SIG-M5 (cell line): ENCODE data around the gene TMEM45B.
"Not testable (repeated sequence)": the region's sequence is repeated elsewhere in the genome, so short reads cannot be mapped to it uniquely, and the experiment has no call there.

Experiments
- DNase-seq: peaks from one replicate; lab custom pipeline; 2025; lab: John Stamatoyannopoulos, UW

Gene TMEM45B

DNA sequence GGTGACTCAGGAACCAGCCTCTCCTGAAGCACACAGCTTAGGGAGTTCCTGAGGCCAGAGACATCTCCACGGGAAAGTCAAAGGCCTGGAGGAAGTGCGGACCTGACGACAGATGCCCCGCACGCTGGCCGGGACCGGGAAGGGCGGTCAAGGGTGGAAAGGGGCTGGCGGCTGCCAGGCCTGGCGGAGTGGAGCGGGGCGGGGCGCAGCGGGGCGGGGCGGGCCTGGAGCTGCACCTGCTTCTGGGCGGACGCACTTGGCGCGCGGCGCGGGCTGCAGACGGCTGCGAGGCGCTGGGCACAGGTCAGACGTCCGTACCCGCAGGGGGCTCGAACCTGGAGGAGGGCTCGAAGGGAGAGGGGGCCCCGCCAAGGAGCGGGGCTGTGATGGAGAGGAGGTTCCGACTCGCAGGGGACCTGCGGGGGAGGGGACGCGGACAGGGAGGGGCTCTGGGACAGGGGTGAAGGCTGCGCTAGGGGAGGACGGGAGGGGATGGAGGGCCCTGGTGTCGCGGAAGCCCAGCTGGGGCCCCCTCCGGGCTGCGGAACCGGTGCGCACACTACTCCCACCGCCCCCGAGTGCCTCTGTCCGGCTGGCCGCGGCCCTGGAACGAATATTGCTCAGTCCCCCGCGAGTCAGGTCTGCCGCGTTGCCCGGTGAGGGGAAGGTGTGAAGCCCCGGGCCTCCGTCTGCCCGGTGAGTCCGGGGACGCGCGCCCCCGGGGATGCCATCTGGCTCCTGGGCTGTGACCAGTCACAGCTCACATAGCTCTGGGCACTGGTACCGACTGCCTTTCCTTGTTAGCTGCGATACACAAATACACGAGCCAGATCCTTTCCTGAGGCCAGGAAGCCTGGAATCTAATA, at the start of gene TMEM45B:
TMEM45B (plus strand) TSS at position 253 of the 866 bp plus-strand sequence. CDS start 36,635 bp downstream, outside the sequence.
- DNase-seq, result no peak

DNA sequence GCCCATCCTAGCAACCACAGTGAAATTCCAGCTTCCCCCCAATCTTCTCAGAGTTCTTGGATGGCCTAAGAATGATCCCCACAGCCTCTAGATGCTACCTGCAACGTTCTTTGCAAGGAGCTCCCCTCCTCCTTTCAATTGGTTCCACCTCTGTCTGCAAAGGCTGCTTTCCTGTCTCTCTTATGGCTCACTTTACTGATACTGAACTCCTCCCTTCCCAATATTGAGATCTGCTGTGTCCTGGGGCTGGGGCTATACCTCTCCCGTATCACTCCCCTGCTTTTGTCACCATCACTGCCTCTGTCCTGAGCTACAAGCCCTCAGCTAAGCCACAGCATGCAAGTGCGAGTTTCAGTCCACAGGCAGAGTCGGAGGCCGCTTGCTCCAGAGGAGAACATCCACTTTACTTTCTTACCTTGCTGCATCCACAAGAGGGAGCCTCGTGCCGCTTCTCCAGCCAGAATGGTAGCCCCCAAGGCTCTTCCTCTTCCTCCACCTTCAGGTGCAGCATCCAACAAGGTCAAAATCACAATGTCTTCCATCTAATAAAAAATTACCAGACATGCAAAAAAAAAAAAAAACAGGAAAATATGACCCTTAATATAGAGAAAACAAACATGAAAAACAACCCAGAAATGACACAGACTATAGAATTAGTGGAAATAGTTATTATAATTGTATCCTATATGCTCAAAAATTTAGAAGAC, 48.6 kb upstream of the TMEM45B start:
- DNase-seq, result no peak

DNA sequence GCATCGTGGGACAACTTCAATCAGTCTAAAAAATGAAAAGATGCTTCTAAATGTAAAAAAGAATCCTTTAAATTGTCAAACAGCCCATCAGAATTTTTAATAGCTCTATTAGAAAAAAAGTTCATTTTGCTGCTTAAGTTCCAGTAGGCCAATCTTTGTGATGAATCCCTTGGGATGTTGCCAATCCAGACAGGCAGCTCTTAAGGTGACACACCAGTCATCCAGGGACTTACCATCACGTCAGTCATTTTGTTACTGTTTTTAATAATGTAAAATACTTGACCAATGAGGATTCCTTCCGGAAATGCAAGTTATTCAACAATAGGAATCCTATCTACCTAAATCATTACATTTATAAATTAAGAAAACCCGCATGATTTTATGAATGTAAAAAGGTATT, 47.8 kb upstream of the TMEM45B start:
- DNase-seq, result no peak

DNA sequence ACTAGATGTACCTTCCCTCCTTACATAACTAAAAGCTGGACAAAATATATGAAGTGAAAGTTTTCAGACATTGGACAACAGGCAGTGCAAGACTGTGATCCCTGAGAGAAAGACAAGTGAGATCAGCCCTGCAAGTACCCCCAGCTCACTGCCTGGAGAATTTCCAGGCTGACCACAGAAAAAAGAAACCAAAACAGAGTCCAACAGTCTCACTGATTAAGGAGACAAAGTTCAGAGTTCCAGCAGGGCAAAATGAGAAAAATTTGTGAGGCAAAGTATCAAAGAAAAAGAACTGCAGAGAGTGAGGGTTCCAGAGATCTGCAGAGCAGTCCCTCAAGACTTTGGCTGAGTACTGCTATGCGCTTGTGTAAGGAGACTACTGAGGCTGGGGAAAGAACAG, 47.3 kb upstream of the TMEM45B start:
- DNase-seq, result no peak

DNA sequence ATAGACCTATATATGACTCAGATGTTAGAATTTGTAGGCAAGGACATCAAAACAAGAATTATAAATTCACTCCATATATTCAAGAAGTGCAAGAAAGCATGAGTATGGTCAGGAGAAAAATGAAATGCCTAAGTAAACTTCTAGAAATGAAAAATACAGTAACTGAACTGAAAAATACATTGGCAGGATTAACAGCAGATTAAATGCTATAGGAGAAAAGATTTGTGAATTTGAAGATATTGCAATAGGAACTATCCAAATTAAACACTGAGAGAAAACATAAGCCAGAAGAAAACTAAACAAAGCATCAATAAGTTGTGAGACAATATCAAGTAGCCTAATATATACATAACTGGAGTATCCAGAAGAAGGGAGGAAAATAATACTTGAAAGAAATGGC, 46.6 kb upstream of the TMEM45B start:
- DNase-seq, result no peak

DNA sequence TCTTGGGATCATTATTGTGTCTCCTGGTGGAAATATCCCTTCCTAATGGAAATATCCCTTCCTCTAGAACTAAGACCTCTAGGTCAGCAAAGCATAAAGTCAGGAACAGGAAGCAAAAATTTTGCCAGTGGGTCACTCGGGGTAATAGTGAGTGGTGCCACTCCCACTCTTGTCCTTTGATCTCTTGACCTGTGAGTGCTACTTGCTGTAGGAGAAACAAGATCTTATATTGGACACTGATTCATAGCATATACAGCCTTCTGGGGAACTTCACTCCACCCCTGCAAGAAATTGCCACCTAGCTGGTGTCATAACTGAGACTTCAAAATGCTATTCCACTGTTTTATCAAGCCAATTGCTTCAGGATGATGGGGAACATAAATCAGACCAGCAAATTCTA, 44.7 kb upstream of the TMEM45B start:
- DNase-seq, result no peak

DNA sequence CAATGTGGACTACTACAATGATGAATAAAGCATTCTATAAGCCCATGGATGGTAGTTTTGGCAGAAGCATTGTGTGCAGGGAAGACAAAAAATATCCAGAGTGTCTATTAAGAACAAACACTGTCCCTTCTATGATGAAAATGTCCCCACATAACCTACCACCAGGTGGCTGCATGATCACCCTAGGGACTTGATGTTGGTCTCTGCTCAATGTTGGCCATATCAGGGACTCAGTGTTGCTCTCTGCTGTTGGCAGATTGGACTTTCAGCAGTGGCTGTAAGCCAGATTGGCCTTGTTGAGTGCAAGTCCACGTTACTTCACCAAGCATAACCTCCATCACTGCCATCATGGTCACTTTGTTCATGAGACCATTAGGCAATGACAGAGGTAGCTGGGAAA, 44.2 kb upstream of the TMEM45B start:
- not testable (repeated sequence) for DNase-seq

DNA sequence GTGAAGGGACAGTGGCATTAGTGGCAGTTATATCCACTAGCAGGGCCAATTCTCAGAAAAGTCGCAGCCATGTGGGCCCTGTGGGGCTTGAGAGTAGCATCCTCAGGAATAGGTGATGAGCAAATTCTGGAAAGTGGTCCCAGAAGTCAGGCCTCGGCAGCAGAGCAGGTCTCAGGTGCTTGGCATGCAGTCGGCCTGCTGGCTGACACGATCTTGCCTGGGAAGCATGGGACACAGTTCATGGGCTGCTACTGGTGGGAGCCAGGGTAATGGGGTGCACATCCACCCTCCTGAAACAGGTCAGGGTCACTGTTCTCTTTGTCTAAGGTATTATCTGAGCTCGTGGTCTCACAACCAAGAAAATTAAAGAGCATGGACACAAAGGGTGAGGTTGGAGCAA, 36.8 kb upstream of the TMEM45B start:
- no peak for DNase-seq

DNA sequence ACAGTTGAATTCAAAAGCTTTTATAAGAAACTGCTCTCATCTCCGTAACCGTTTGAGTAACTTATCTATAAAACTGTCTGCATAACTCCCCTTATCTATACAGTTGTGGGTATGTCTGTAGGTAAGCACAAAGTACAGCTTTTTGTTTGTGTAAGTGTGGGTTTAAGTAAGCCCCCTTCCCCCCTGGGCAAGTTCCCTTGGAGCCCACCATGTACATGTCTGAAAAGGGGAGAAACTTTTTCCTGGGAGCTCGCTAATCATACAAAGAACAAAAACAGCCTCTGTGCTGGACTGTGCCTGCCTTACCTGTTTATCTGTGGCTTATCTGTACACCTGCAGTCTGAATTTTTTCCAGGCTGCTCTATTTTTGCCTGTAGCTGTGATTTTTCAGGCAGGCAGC, 36.3 kb upstream of the TMEM45B start:
- DNase-seq, result no peak

DNA sequence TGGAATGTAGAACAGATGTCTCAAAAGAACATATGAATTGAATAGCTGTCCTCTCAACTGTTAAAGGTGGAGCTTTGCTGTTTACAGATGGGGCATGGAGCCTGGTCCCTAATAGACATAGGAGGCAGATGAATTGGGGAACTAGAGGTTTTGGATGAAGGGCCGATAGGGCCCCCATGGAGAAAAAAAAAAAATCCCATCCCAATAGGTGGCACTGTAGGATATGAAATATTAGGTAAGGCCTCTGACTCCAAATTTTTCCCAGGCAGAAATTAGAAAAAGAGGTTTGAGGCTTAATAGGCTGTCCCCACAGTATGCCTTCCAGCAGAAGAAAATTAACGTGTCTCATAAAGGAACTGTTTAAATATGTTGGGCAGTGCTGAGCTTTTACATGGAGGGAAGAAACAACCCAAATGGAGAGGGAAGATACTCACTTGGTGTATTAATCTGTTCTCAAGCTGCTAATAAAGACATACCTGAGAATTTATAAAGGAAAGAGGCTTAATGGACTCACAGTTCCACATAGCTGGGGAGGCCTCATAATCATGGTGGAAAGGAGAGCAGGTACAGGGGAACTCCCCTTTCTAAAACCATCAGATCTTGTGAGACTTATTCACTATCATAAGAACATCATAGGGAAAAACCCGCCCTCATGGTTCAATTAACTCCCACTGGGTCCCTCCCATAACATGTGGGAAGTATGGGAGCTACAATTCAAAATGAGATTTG, 30.1 kb upstream of the TMEM45B start:
- DNase-seq, result no peak

DNA sequence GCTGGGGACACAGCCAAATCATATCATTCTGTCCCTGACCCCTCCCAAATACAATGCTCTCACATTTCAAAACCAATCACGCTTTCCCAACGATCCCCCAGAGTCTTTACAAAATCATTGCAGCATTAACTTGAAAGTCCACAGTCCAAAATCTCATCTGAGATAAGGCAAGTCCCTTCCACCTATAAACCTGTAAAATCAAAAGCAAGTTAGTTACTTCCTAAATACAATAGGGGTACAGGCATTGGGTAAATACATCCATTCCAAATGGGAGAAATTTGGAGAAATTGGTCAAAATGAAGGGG, 29.6 kb upstream of the TMEM45B start:
- DNase-seq, result not testable (repeated sequence)

DNA sequence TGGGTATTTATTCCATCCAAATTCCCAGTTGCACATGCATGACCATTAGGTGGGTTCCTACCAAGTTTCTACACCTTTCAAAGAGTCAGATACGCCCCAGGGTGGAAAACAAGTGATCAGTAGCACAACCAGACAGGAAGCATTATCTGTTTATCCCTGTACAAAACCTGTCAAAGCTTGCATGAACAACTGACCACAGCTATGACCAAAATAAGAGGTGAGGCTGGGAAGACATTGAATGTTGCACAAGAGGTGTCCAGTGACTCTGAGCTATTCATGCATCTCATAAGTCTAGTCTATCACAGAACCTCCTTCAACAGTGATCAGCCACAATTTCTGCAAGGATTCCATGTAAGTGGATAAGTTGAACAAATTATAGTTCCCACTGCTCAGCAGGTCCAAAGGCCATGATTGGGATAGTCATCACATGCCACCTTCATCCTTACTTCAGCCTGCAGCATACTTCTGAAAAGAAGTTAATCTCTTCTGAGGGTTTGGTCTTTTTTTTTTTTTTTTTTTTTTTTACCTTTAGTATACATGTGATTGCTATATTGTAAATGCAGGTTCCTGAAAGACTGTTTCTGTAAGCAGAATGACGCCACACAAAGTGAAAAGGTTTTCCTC, 28.0 kb upstream of the TMEM45B start:
- no peak for DNase-seq

DNA sequence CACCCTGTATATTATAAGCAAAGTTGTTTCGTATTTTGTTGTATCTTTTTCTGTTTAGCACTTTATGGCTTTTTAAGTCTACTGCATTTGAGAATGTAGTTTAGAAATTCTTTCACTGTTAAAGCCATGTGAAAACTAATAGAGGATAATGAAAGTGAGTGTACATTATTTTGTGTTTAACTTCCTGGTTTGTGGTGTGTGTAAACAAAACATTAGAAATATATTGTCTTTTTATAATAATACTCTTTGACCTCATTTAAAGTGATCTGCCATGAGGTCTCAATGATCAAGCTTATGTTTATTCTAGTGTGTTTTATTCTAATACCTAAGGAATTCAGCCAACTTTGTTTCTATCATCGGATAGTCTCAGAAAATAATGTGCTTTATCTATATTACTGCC, 27.4 kb upstream of the TMEM45B start:
- DNase-seq, result no peak

DNA sequence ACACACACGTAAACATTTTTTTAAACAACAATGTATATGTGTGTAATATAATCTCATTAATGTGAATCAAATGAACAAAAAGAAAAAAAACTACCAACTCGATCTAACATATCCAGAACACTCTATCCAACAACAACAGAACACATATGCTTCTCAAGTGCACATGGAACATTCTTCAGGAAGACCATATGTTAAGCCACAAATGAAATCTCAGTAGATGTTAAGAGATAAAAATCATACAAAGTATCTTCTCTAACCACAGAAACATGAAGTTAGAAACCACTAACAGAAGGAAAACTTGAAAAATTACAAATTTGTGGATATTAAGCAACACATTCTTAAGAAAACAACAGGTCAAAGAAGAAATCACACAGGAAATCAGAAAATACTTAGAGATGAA, 25.5 kb upstream of the TMEM45B start:
- no peak for DNase-seq

DNA sequence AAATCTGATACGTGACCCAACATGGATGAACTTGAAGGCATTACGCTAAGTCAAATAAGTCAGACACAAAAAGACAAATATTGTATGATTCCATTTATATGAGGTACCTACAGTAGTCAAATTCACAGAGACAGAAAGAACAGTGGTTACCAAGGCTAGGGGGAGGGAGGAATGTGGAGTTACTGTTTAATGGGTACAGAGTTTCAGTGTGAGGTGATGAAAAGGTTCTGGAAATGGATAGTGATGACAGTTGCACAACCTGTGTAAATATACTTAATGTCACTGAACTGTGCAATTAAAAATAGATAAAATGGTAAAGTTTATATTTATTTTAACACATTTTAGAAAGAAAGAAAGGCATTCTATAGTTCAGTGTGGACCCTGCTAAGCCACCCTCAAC, 24.1 kb upstream of the TMEM45B start:
- no peak for DNase-seq

DNA sequence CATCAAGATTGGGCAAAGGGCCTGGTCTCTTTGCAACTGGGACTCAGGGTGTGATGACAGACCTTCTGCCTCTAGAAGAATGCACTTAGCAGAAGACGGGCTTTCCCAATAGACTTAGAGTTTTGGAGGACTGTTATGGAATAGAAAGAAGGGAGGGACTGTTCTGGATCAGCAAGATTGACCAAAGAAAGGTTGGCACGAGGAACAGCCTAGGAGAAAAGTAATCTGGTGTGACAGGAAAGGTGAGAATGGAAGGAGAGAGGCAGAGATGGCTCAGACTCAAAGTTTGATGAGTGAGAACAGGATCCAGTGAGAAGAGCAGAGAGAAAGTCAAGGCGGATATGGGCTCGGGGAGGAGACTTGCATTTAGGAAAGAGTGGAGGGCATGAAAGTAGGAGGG, 23.0 kb upstream of the TMEM45B start:
- DNase-seq, result no peak

DNA sequence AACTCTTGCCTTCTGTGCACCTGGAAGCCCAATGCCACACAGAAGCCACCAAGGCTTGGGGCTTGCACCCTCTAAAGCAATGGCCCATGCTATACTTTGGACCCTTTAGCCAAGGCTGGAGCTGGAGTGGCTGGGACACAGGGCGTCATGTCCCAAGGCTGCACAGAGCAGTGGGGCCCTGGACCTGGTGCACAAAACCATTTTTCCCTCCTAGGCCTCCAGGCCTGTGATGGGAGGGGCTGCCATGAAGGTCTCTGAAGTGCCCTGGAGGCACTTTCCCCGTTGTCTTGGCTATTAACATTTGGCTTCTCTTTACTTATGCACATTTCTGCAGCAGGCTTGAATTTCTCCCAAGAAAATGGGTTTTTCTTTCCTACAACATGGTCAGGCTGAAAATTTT, 20.6 kb upstream of the TMEM45B start:
- no peak for DNase-seq

DNA sequence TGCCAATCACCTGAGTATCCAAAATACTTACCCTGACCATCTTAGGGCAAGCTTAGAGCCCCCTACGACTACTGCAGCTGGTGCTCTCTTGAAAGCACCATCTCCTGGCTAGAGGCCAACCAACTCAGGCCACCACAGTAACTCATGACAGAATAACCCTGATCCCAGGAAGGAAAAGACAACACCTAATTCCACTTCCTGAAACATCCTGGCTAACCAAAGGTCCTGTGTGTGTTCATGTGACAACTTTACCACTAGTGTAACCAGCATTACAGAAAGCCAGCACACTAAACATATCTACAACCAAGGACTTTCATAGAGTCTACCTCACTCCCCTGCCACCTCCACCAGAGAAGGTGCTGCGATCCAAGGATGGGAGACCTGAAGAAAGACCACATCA, 17.4 kb upstream of the TMEM45B start:
- DNase-seq, result no peak

DNA sequence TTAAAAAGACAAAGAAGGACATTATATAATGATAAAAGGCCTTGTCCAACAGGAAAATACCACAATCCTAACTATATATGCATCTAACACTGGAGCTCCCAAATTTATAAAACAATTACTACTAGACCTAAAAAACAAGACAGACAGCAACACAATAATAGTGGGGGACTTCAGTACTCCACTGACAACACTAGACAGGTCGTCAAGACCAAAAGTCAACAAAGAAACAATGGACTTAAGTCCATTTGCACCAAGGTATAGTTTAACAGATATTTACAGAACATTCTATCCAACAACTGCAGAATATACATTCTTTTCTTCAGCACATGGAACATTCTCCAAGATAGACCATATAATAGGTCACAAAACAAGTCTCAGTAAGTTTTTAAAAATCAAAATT, 15.5 kb upstream of the TMEM45B start:
- DNase-seq, result not testable (repeated sequence)

DNA sequence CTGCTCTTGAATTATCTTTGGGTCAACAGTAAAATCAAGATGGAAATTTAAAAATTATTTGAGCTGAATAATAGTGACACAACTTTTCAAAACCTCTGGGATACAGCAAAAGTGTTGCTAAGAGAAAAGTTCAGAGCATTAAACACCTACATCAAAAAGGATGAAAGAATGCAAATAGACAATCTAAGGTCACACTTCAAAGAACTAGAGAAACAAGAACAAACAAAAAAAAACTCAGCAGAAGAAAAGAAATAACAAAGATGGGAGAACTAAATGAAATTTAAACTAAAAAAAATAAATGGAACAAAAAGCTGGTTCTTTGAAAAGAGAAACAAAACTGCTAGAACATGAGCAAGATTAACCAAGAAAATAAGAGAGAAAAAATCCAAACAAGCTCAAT, 15.0 kb upstream of the TMEM45B start:
- DNase-seq, result no peak

DNA sequence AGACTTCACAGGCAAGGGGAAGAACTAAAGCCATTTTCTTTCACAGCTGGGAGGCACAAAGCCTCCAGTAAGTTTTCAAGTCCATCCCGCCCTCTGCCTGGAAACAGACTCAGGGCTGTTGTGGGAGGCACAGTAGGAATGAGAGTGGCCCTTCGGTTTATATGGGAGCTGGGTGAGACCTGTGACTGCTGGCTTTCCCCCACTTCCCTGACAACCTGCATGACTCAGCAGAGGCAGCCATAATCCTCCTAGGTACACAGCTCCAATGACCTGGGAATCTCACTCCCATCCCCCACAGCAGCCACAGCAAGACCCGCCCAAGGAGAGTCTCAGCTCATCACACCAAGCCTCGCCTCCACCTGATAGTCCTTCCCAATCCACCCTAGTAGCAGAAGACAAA, 12.1 kb upstream of the TMEM45B start:
- DNase-seq, result no peak

DNA sequence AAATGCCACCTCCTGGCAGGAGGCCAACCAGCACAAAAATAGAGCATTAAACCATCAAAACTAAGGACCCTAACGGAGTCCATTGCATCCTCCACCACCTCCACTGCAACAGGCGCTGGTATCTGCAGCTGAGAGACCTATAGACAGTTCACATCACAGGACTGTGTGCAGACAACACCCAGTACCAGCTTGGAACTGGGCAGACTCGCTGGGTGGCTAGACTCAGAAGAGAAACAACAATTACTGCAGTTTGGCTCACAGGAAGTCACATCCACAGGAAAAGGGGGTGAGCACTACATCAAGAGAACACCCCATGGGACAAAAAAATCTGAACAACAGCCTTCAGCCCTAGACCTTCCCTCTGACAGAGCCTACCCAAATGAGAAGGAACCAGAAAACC, 11.6 kb upstream of the TMEM45B start:
- DNase-seq, result no peak

DNA sequence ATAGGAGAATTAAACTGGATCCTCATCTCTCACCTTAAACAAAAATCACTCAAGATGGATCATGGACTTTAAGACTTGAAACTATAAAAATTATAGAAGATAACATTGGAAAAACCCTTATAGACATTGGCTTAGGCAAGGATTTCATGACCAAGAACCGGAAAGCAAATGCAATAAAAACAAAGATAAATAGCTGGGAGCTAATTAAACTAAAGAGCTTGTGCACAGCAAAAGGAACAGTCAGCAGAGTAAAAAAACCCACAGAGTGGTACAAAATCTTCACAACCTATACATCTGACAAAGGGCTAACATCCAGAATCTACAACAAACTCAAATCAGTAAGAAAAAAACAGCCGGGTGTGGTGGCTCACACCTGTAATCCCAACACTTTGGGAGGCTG, 7.4 kb upstream of the TMEM45B start:
- DNase-seq, result not testable (repeated sequence)
